ENCODE data around the gene PARD3. TPM values are rescaled to one million over a fixed set of nuclear protein-coding genes. Genes with fewer than 3 reads are reported as not detected.
"Not testable (repeated sequence)": the region's sequence is repeated elsewhere in the genome, so short reads cannot be mapped to it uniquely, and the experiment has no call there.

The PARD3 gene
- total RNA-seq, 1 experiment from 2014 or later, result not detected

GRCh38 chr10:34067741-34068140, 747.4 kb downstream of the PARD3 start:
- H3K27ac ChIP-seq (ENCODE audit: low read length); H3K27me3 ChIP-seq (ENCODE audit: low read length); H3K4me2 ChIP-seq (ENCODE audit: low read depth, low read length, poor library complexity, severe bottlenecking); H2AFZ ChIP-seq (ENCODE audit: low read length); H3K36me3 ChIP-seq (ENCODE audit: insufficient read depth, low read length); H4K20me1 ChIP-seq (ENCODE audit: insufficient read depth, low read depth, low read length); H3K9ac ChIP-seq (ENCODE audit: low read length); H3K9me2 ChIP-seq (replicated peaks; ENCODE audit: insufficient read depth, low read length); H3K4me3 ChIP-seq (ENCODE audit: low read length); H3K4me1 ChIP-seq (ENCODE audit: low read length); DNase-seq; H3K9me3 ChIP-seq (ENCODE audit: low read length); H3K79me2 ChIP-seq (ENCODE audit: low read length): not testable (repeated sequence)

DNA sequence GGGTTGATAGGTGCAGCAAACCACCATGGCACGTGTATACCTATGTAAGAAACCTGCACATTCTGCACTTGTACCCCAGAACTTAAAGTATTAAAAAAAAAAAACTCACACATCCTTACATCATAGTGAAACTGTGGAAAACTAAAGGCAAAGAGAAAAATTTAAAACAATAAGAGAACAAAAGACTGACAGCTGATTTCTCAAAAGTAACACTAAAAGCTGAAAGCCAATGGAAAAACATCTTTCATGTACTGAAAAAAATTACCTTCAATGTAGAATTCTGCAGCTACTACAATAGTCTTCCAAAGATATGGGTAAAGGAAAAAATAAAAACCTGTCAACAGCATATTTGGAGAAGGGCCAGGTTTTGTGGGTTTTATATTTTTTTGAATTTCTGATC, 751.5 kb downstream of the PARD3 start:
- H3K9ac ChIP-seq (ENCODE audit: low read length), result no peak overlapping the region
- H3K27me3 ChIP-seq (ENCODE audit: low read length), result no peaks in the 10 kb centered on the region
- H3K36me3 ChIP-seq (ENCODE audit: insufficient read depth, low read length), result no peaks in the 10 kb centered on the region
- no peak overlapping the region for H3K27ac ChIP-seq (ENCODE audit: low read length)
- DNase-seq, result no peak
- no peak overlapping the region for H3K4me3 ChIP-seq (ENCODE audit: low read length)
- no peaks in the 10 kb centered on the region for H3K79me2 ChIP-seq (ENCODE audit: low read length)
- H3K9me2 ChIP-seq (replicated peaks; ENCODE audit: insufficient read depth, low read length), result no peaks in the 10 kb centered on the region
- no peaks in the 10 kb centered on the region; the same call in none of the 2 replicates for H3K9me3 ChIP-seq (ENCODE audit: low read length)
- H2AFZ ChIP-seq (ENCODE audit: low read length), result no peak overlapping the region
- H3K4me2 ChIP-seq (ENCODE audit: low read depth, low read length, poor library complexity, severe bottlenecking), result no peak overlapping the region
- no peaks in the 10 kb centered on the region for H4K20me1 ChIP-seq (ENCODE audit: insufficient read depth, low read depth, low read length)
- H3K4me1 ChIP-seq (ENCODE audit: low read length), result no peaks in the 10 kb centered on the region

DNA sequence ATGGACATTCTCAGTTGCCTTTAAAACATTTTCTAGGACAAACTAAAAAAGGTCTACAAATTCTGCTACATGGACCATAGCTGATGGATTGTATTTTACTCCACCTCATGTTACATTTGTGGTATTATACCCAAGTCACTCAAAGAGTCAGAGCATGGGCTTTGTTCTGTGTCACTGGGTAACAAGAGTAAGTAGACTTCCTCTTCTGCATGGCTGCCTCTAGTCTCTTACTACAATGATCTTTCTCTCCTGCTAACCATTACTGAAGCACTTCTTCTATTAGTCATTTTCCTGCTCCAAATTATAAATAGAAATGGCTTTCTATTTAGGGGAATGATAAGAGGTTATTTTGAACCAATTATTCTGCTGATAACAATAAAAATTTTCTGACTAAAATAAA, 753.3 kb downstream of the PARD3 start:
- no peak overlapping the region for H2AFZ ChIP-seq (ENCODE audit: low read length)
- no peak overlapping the region for H3K9ac ChIP-seq (ENCODE audit: low read length)
- H3K27ac ChIP-seq (ENCODE audit: low read length), result no peak overlapping the region

More for the DNA sequence above, 753.3 kb downstream of the PARD3 start:
- no peaks in the 10 kb centered on the region for H3K9me2 ChIP-seq (replicated peaks; ENCODE audit: insufficient read depth, low read length)
- H3K4me3 ChIP-seq (ENCODE audit: low read length), result no peak overlapping the region
- H3K79me2 ChIP-seq (ENCODE audit: low read length), result no peaks in the 10 kb centered on the region
- no peak for DNase-seq
- H3K36me3 ChIP-seq (ENCODE audit: insufficient read depth, low read length), result no peaks in the 10 kb centered on the region
- H4K20me1 ChIP-seq (ENCODE audit: insufficient read depth, low read depth, low read length), result no peaks in the 10 kb centered on the region
- no peaks in the 10 kb centered on the region; the same call in none of the 2 replicates for H3K9me3 ChIP-seq (ENCODE audit: low read length)
- H3K4me2 ChIP-seq (ENCODE audit: low read depth, low read length, poor library complexity, severe bottlenecking), result no peak overlapping the region
- no peaks in the 10 kb centered on the region for H3K4me1 ChIP-seq (ENCODE audit: low read length)
- no peaks in the 10 kb centered on the region for H3K27me3 ChIP-seq (ENCODE audit: low read length)

Small RNAs within 50 kb of the gene (small RNA-seq; reads per million reads assigned to genes)
- gene ELOBP4 (not detected), gene RF00019 (not detected), gene RPL37P18 (not detected)
